ENCODE data around the gene MAPKBP1.
"Not testable (repeated sequence)": the region's sequence is repeated elsewhere in the genome, so short reads cannot be mapped to it uniquely, and the experiment has no call there.

The MAPKBP1 gene

GRCh38 chr15:41774062-41774881 is at the start of gene MAPKBP1:
TSS of gene MAPKBP1 (plus strand) at chr15:41774484. CDS start at chr15:41775276, 792 bp downstream.
- DNase-seq: peak; percentile 99

GRCh38 chr15:41727143-41727542 is 47.1 kb upstream of the MAPKBP1 start:
- no peak for DNase-seq

GRCh38 chr15:41728061-41728460 is 46.2 kb upstream of the MAPKBP1 start:
- DNase-seq: not testable (repeated sequence)

GRCh38 chr15:41730543-41730942 is 43.7 kb upstream of the MAPKBP1 start:
- DNase-seq: peak; percentile 31

DNA sequence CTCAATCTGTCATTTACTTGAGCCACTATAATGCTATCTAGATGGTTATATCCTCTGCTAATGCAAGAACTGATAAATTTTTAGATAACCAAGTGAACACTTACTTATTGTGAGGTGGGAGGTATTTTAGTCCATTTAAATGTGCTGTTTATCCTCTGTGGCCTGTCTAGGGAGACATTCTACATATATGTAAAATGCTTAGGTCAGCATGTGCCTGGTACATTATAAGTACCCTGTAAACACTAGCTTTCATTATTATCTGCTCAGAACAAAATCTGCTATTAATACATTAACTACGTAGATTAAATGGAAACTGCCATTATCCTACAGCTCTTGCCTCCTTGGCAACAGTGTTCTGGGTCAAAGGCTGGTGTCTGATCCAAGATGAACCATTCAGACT is 41.8 kb upstream of the MAPKBP1 start:
- DNase-seq: no peak

GRCh38 chr15:41734079-41734478 is 40.2 kb upstream of the MAPKBP1 start:
- DNase-seq: no peak

- no peak for DNase-seq
Observed at GRCh38 chr15:41735046-41735445, 39.2 kb upstream of the MAPKBP1 start.

DNA sequence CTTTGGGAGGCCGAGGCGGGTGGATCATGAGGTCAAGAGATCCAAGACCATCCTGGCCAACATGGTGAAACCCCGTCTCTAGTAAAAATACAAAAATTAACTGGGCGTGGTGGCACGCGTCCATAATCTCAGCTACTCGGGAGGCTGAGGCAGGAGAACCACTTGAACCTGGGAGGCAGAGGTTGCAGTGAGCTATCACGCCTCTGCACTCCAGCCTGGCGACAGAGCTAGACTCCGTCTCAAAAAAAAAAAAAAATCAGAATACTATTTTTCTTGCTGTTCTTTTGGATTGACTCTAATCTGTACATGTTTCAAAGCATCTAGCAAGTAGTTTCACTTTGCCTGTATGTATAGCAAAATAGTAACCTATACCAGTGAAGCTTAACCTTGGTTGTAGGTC is 38.8 kb upstream of the MAPKBP1 start:
- not testable (repeated sequence) for DNase-seq

GRCh38 chr15:41746802-41747201 is 27.5 kb upstream of the MAPKBP1 start:
- DNase-seq: no peak

DNA sequence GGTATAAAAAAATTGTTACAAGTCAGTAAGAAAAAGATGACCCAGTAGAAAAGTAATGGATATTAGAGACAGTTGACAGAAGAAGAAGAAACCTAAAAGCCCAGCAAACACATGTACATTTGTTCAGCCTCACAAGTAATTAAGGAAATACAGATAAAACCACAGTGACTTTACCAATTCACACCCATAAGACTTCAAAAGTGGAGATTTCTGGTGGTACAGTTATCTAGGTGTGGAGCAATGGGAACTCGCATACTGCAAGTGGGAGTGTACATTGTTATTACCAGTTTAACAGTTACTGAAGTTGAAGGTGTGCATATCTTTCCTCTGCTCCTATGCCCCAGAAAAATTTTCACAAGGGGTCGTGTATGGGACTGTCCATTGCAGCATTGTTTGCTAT is 18.1 kb upstream of the MAPKBP1 start:
- DNase-seq: no peak

DNA sequence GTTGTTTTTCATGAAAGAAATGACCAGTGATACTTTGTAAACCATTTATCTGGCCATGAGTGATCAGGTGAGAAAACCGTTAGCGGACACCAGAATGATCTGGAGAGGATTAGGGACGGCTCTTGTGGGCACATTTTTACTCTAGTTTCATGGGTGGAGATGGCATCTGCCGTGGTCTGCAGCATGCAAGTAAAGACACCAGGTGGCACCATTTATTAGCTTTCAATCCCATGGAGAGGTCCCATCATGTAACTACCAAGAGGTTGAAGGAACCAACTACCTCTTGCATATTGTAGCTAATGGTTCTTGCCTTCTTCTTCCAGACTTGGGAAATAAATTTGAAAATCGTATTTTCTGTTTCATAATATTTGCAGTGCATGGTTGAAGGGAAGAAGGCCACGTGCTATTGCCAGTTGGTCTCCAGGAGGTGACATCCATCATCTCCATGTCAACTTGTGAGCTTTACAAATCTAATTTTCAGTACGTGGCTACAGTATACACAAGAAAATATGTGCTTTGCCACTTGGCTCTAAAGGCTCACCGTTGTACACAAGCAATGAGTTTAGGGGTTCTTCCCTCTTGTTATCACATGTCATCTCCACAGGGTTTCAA is 1.5 kb upstream of the MAPKBP1 start:
- DNase-seq: peak; percentile 80

GRCh38 chr15:41773332-41773728 is 954 bp upstream of the MAPKBP1 start:
- DNase-seq: no peak

DNA sequence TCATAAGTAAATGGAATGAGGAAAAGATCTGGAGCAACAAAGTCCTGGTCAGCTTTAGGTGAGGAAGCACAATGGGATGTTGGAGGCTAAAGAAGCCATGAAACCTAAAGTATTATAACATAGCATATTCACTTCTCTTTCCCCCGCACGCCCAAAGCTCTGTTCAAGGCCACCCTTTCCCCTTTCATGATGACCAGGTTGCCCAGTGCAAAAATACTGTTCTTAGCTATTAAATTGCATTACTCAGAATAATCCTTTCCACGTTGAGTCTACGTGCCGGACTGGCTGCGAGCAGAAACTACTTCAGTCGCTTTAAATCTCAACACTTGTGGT is 589 bp upstream of the MAPKBP1 start:
- no peak for DNase-seq

DNA sequence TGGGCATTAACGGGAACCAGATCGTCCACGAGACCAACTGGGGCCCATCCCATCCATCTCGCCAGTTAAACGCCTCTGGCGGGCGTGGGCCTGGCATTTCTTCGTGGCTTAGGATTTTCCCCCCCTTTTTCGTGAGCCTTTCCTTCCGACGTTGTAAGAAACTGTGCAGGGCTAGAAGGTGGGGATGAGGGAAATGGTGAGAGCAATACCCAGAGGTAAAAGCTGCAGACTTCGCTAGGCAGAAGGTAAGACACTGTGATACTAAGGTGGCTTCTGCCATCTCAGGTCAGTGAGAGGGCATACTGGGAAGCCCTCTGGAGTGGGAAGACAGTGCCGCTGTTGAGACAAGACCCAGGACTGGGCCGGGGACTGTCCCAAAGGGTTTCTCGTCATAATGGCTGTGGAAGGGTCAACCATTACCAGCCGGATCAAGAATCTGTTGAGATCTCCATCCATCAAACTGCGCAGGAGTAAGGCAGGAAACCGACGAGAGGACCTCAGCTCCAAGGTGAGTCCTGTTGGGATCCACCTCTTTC is 666 bp downstream of the MAPKBP1 start:
- no peak for DNase-seq

GRCh38 chr15:41775651-41776050 is 1.4 kb downstream of the MAPKBP1 start:
- no peak for DNase-seq

DNA sequence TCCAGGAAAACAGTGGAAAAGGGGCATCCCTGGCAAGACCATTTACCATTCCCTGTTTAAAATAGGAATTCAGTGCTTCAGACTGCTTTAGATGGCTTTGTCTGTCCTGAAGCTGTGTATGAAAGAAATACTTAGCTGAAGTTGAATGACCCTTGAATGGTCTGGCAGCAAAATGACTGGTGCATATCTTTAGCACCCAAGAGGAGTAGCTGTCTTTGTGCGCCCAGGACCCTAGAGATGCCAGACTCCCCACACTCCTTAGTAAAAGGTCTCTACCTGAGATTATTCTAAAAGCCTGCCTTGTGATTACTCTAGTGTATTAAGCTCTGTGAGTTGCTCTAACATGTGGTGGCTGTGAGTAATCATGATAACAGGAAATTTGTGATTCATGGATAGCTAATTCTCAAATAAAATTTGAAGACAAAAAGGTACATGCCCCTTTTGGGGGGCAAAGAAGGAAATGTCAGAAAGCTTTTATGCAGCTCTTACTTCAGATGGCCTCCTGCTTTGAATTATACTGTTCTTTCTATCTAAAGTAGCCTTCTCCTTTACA is 3.2 kb downstream of the MAPKBP1 start:
- no peak for DNase-seq

GRCh38 chr15:41778521-41778920 is 4.2 kb downstream of the MAPKBP1 start:
- DNase-seq: no peak

DNA sequence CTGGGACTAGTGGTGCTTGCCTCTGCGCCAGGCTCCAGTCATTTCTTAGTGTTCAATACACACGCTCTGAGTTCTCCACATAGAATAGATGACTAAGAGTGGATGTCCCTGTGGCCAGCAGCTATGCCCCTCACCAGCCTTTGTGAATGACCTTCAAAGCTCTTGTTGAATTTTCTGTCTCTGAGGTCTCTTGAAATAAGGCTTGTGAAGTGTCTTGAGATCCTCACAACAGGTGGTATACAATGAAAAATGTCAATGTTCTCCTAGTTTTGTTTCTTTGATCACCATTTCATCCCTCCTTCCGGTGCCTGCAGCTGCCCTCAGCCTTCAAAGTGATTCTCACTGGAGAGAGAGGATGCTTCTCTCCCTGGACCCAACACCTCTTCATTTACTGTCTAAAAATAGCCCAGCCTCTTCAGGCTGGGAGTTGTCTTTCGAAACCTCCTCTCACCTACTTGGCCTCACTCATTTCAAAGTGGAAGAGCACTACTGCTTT is 5.4 kb downstream of the MAPKBP1 start:
- DNase-seq: no peak

DNA sequence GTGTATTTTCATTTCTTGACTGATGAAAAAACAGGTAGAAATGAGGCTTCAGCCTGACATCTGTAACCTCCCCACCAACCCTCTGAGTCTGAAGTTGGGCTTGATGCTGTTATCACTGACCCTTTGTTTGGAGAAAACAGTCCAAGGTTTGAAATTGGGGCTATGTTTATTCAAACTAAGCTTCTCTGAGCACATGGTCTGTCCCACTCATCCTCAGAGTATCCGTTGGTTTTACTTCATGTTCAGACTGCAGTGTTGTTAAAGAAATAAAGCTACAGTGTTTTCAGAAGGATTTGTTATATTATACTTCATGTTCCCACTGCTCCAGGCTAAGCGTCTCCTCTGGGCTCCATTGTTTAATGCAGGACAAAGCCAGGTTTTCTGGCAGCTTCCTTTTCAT is 6.0 kb downstream of the MAPKBP1 start:
- no peak for DNase-seq

GRCh38 chr15:41780727-41781126 is 6.4 kb downstream of the MAPKBP1 start:
- no peak for DNase-seq

DNA sequence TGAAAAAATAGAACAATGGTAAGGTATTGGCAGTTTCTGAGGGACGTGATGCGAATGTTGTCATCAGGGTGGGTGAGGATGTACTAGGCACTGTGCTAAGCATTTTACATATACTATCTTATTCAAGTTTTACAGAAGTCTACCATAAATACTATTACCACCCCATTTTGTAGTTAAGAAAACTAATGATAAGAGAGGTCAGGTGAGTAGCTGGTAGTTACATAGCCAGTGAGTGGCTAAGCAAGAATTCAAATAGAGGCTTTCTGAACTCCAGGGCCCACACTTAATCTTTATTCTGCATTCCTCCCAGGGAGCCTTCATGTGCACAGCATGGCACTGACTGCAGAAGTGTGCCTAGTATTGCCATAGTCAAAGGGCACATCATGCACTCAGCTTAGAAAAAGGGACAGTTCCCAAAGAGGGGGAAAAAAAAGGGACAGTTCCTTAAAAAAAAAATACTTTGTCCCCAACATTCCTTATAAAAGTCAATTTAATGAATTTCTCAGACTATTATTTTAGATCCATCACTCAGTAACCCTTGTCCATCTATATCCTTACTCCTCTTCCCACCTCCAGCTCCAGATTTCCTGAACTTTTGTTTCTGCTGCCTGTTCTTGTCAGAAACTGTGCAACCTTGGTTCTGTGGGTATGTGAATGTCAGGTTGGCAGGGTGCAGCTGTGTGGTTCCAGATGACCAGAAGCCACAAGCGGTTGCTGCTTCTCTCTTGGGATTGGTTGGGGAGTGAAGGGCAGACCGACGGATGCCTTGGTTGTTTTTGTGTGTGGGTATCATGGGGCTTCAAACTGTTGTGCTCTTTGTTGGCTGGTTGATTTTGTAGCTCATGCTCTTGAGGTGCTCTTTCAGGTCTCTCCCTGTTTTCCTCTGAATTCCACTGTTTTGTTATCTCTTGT is 8.3 kb downstream of the MAPKBP1 start:
- DNase-seq: no peak

GRCh38 chr15:41783296-41783695 is 9.0 kb downstream of the MAPKBP1 start:
- DNase-seq: no peak

GRCh38 chr15:41788262-41788661 is 14.0 kb downstream of the MAPKBP1 start:
- DNase-seq: no peak

Measured in suppressor macrophage treated with lipopolysaccharide for 4 hours (primary cell).